PFSK-1 (cell line): ENCODE data around the gene PMPCA.

Experiments
- POLR2AphosphoS5 ChIP-seq: IDR thresholded peaks from 2 replicates; pipeline ENCODE4 v1.6.1; 2012; ENCODE audit warnings: low read depth, mild to moderate bottlenecking, control low read depth, low read length, moderate library complexity
- SIN3A ChIP-seq: IDR thresholded peaks from 2 replicates; pipeline ENCODE4 v1.6.1; 2012; ENCODE audit warnings: mild to moderate bottlenecking, low read length, moderate library complexity, borderline replicate concordance; ENCODE audit not compliant: insufficient read depth

DNA sequence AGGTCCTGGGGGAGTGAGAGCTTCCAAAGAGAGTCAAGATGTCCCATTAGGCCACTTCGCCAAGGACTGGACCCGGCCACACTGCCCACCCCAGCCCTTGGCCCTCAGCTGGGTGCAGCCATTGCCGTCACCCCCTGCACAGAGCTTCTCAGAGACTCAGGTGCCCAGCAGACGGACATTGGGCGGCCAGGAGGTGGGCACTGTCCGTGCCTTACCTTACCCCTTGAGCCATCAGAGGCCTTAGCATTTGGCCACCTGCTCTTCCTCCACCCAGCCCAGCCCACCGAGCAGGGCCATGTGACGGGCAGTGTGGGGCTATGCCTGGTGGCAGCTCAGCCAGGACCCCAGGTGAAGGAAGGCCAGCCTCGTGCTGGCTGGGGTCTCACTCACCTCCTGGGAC is 43.6 kb upstream of the PMPCA start:
- TF ChIP-seq SIN3A: no peak
- TF ChIP-seq POLR2AphosphoS5: no peak
